ENCODE measurements around the gene TMEM214.

The TMEM214 gene

GRCh38 chr2:27040282-27040681 lies 7.5 kb downstream of the TMEM214 start:
- no peak for DNase-seq (ENCODE audit: low spot score)

DNA sequence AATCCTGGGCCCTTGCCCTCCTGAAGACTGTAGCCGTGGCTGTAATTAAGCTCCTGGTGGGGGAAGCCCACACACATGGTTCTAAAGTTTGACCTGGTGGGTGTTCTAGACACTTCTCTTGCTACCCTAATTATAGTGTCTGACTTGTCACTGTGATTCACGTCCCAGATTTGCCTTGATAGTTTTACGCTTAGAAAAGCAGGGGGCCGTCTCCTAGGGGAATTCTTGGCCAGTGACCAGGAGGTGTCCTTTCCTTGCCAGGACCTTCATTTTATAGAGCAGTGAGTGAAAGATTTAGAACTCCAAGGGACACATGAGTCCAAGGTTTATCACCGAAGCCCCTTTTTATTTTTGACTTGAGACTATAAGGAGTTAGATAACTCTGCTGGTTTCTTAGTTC lies 9.0 kb downstream of the TMEM214 start:
- DNase-seq (ENCODE audit: low spot score), result no peak

GRCh38 chr2:27042159-27042661 lies 9.4 kb downstream of the TMEM214 start:
- no peak for DNase-seq (ENCODE audit: low spot score)

DNA sequence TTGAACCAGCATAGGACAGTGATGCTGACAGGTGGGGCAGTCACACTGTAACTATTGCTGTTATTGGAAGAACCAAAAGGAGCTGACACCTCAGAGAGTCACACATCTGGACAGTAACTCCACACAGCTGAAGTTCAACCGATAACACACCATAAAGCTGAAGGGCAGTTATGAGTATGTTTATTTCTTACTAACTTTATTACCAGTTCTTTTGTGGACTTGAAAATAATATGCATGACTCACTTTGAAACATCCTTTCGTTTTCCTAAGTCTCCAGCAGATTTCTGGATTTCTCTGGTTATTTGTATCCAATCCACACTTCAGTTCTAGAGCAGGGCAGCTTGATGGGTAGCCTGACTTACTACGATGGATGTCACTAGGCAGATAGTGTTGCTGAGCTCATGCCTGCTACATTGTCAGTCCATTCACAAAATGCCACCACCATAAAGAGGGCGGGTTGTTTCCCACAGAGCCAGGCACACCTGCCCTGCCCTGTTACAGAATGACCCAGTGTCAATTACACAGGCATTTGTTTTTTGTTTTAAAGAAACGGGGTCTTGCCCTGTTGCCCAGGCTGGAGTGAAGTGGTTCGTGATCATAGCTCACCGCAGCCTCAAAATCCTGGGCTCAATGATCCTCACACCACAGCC lies 10.3 kb downstream of the TMEM214 start:
- no peak for DNase-seq (ENCODE audit: low spot score)

DNA sequence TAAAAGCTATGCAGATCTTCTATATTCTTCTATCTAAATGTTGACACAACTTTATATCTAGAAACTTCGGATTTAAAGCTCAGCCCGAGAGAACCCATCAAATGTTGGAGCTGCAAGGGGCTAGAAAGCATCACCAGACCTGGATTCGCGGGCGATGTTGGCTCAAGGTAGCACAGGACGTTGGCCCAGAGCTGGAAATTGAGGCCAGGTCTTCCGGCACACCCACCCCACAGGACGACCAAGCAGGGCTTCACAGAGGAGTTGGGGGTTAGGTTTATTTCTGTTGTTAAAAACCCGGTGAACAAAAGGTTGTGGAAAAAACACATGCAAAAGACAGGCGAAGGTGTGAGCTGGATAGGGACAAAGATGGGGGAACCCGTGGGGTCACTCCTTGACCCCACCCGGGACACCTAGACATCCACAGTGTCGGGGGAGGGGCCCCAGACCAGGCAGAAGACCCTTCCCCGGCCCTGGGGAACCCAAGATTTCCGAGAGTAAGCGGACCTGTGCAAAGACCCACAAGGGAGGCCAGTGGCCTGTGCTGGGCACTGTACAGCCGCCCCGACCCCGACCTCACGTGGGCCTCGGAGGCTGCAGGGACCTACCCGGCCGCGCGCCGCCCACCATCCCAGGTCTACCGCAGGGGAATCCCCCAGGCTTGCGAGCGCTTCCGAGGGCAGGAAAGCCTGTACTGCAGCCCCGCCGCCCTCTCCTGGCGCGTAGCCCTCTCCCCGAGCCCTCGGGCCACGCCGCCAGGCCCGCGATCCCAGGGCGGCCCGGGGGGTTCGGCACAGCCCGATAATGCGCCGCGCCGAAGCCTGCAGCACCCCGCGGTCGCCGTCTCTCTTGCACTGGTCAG lies 16.9 kb downstream of the TMEM214 start:
- DNase-seq (ENCODE audit: low spot score), result peak; percentile 62

DNA sequence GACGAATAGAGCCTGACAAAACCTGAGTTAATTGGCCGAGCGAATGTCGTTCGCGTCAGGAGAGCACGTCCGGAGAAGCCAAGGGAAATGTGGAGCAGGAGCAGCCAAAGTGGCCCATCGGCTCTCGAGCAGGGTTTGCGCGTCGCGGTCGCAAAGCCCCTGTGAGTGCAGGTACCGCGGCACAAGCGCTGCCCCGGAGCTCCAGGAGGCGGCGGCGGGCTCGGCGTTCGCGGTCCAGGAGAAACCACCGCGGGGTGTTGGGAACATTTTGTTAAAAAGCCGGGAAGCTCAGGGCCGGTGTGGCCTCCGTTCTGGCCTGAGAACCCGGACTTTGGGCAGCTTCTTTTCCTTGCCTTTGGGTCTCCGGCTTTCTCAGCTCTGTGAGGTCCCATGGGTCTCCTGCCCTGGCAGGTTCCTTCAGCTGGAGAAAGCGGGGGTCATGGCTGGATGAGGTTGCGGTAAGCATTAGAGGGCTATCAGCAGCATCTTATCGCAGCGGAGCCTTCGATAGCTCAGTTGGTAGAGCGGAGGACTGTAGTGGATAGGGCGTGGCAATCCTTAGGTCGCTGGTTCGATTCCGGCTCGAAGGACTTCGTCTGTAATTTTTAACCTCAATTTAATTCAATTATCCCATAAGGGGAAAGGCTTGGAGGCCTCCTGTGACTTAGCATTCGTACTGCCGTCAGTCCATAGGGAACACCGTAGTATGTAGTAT lies 17.7 kb downstream of the TMEM214 start:
- peak; percentile 75 for DNase-seq (ENCODE audit: low spot score)

- peak; percentile 99 for DNase-seq (ENCODE audit: low spot score)
These were observed 18.5 kb downstream of the TMEM214 start, which contains the start of gene AGBL5 for GRCh38 chr2:27050996-27051901. Gene AGBL5 (plus strand): TSS chr2:27051668. CDS start chr2:27052959, 1,291 bp downstream.

DNA sequence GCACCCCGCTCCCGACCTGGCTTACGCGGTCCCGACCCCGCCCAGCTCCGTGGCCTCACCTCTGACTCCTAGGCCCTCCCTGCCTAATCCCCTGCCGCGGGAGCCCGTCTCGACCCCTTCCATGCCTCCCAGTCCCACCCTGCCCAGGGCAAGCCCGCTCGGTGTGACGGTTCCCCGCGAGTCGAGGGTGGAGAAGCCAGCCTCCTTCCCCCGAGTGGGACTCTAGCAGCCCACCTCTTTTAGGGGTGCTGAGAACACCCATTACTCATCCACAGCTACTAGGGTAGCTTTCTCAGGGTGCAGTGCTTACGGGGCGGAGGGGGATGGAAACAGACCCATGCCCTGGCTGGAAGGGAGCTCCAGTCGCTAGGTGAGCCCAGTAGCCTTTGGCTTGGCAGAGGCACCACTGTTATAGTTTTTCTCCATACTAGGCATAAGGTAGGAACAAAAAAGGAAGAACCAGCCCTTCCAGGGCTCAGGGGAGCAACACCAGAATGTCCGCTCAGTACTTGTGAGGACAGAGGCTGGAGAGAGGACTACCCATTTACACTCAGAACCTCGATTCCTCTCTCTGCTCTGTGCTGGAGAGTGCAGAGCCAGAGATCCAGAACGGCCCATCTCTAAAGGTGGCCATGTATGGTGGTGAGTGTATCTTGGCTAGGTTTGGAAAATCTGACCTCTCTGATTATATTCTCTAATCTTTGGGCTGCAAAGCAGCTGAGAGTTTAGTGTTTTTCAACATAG lies 19.3 kb downstream of the TMEM214 start:
- DNase-seq (ENCODE audit: low spot score), result peak; percentile 42

DNA sequence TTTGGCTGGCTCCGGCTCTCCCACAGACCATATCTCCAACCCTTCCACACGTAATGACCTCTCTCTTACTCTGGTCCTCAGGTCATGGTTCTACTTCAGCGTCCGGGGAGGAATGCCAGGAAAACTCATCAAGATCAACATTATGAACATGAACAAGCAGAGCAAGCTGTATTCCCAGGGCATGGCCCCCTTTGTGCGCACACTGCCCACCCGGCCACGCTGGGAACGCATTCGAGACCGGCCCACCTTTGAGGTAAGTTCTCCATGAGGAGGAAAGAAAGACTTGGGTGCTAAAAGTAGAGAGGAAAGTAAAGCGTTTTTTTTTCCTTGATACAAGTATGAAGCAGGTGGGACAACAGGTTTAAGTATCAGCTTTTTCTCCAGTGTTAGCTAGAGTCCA lies 20.6 kb downstream of the TMEM214 start:
- DNase-seq (ENCODE audit: low spot score), result no peak

DNA sequence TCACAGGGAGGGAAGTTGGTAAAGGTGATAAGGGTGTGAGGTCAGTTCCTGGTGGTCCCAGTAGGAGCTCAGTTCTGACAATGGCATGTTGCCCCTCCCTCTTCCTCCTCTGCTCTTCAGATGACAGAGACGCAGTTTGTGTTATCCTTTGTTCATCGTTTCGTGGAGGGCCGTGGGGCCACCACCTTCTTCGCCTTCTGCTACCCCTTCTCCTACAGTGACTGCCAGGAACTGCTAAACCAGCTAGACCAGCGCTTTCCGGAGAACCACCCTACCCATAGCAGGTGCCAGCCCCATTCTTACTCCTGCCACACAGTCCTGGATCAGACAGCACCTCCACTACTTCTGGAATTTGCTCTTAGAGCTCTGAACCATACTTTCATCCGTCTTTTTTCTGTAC lies 21.0 kb downstream of the TMEM214 start:
- no peak for DNase-seq (ENCODE audit: low spot score)

DNA sequence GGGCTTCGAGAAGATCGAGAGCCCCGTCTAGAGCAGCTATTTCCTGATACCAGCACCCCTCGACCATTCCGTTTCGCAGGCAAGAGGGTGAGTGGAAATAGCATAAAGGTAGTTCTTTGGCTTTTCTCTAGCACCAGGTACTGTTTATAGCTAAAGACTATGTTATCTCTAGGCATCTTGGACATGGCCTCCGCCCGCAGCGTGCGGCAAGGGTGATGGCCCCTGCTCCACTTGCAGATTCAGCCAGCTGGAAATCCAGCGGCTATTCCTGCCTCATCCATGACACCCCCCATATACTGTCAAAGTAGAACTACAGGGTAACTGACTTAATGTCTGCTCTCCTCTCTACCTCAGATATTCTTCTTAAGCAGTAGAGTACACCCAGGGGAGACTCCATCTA lies 22.0 kb downstream of the TMEM214 start:
- no peak for DNase-seq (ENCODE audit: low spot score)

DNA sequence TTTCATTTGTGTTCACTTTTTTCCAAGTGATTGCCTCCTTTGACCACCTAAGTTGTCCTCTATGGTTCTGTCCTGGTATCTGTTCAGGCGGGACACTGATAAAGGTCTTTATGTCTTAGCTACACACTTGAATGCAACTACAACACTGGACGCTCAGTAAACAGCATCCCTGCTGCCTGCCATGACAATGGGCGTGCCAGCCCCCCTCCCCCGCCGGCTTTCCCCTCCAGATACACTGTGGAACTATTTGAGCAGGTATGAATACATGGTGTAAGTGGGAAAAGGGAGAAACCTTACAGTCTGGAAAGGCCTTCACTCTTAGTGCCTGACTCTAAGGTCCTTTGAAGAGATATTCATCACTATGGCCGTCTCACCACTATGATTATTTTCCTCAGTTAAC lies 24.4 kb downstream of the TMEM214 start:
- DNase-seq (ENCODE audit: low spot score), result no peak

DNA sequence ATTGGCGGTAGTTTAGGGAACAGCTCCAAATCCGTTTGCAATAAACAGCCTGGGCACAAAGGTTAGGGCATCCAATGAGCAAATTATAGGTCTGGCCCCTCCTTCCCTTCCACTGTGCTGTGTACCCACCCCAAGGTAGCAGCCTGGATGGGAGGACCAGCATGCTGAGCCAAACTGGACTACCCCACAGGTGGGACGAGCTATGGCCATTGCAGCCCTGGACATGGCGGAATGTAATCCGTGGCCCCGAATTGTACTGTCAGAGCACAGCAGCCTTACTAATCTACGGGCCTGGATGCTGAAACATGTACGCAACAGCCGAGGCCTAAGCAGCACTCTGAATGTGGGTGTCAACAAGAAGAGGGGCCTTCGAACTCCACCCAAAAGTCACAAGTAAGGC lies 25.4 kb downstream of the TMEM214 start:
- DNase-seq (ENCODE audit: low spot score), result no peak

DNA sequence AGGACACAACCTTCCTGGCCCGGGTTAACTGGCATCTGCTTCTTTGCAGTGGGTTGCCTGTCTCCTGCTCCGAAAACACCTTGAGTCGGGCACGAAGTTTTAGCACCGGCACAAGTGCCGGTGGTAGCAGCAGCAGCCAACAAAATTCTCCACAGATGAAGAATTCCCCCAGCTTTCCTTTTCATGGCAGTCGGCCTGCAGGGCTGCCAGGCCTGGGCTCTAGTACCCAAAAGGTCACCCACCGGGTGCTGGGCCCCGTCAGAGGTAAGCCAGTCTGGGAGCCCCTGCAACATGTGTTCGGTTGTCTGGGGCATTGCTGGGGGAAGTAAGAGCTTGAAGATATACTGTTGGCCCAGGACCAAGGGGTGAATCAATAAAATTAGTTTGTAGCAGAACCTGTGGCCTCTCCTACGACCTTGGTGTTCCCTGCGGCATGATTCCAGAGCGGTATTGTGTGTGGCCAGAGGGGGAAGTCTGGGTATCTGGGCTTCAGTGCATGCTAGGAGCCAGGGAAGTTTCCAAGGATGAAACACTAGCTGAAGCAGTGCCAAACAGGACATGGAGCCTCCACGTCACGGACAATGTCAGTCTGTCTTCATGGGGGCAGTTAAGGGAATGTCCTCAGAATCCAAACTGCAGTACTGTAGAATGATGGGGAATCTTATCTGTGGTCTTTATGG lies 26.5 kb downstream of the TMEM214 start:
- DNase-seq (ENCODE audit: low spot score), result no peak

DNA sequence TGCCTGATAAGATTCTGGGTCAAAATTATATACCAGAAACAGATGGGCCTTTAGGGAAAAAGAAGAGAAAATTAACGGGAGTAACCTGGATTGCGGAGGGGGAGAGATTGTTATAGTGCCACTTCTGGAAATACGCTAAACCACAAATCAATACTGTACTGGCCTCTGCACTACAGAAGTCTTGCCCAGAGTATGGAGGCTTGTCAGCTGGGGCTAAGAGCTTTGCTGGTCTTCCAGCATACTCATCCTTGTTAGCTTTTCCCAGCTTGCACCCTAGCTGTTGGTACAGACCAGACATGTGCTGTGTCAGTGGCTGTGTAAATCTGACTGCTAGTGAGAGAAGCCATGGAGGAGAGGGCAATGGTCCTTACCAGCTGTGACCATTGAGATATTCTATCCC lies 27.6 kb downstream of the TMEM214 start:
- DNase-seq (ENCODE audit: low spot score), result no peak

DNA sequence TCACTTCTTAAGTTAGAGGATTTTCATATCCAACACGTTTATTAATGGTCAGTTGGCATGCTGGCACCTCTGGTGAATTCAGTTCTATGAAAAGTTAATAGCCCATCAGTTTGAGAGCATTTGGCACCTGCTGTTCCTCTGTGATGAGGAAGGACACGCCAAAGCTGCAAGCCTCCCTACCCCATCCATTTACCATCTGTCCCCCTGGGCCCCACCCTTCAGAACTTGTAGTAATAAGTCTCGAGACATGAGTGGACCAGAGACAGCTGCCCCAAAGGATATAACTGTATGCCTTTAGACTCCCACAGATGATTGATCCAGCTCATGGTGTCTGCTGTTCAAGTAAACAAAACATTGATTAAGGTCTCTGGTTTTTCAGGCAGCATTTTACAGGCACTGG lies 32.4 kb downstream of the TMEM214 start:
- DNase-seq (ENCODE audit: low spot score), result no peak

DNA sequence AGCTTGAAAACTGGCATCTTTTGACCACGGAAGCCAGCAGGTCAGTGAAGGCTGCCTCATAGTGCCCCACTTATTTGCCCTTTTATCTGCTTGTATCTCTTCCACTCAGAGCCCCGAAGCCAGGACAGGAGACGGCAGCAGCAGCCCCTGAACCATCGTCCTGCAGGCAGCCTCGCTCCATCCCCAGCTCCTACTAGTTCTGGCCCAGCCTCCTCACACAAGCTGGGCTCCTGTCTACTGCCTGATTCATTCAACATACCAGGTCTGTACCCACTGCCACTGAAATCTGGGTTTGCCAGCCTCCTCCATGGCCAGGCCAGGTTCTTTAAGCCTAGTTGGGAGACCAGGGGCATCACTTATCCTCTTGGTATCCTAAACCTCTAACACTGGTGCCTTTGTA lies 34.6 kb downstream of the TMEM214 start:
- DNase-seq (ENCODE audit: low spot score), result no peak

DNA sequence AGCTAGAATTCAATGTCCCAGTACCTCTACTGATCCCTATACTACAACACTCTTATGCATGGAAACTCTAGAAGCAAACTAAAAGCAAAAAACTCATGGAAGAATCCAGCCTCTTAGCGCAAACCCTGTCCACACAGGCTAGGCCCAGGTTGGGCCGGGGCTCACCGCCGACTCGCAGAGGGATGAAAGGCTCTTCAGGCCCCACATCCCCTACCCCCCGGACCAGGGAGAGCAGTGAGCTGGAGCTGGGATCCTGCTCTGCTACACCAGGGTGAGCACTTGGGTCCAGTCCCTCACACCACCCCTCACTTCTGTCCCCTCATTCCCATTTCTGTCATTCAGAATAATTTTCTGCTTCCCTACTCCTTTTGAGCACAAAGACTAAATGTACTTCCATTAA lies 36.7 kb downstream of the TMEM214 start:
- DNase-seq (ENCODE audit: low spot score), result no peak

GRCh38 chr2:27069961-27070618 lies 37.3 kb downstream of the TMEM214 start:
- DNase-seq (ENCODE audit: low spot score), result no peak

All from HuH-7 (cell line).